ENCODE measurements around the gene ZNF699.

GRCh38 chr19:9313756-9314155 is 4.1 kb upstream of the ZNF699 start:
- TF ChIP-seq CTCF (conservative IDR thresholded peaks at IDR 0.05), result no peak
- TF ChIP-seq ZFX (IDR thresholded peaks at IDR 0.05), result no peak

Measured in C4-2B (cell line).